HAP-1 (cell line): Measurements from ENCODE around the gene ZNF562.

Experiments
- DNase-seq, 2 experiments: peaks; one replicate each; pipeline ENCODE4 v3.0.0-alpha.2; 2016 to 2020; ENCODE audit warnings: low spot score in 2 of 2
- H3K27me3 ChIP-seq: fragments of 250-450 bp; sonication (Bioruptor Pico); 2 replicates; pipeline ENCODE4 v1.5.1; 2020; ENCODE audit warnings: low read depth, mild to moderate bottlenecking, moderate library complexity
- H3K36me3 ChIP-seq: fragments of 250-450 bp; sonication (Bioruptor Pico); replicated peaks from 2 replicates; pipeline ENCODE4 v1.5.1; 2020; ENCODE audit warnings: mild to moderate bottlenecking
- H3K4me1 ChIP-seq: fragments of 250-450 bp; sonication (Bioruptor Pico); 2 replicates; pipeline ENCODE4 v1.5.1; 2020; ENCODE audit warnings: mild to moderate bottlenecking
- H3K4me3 ChIP-seq: fragments of 250-450 bp; sonication (Bioruptor Pico); 2 replicates; pipeline ENCODE4 v1.5.1; 2020; ENCODE audit warnings: mild to moderate bottlenecking, moderate library complexity
- H3K9me3 ChIP-seq: fragments of 250-450 bp; sonication (Bioruptor Pico); 2 replicates; pipeline ENCODE4 v1.5.1; 2020; ENCODE audit warnings: mild to moderate bottlenecking, moderate library complexity
- in situ Hi-C: fragments of 300-500 bp; cut with MboI; formaldehyde crosslinking; loops from 3 replicates; pipeline ENCODE4 v1.14.3; 2020; ENCODE audit warnings: low sequenced_read_pairs, inconsistent platforms, mixed read lengths

The ZNF562 gene

DNA sequence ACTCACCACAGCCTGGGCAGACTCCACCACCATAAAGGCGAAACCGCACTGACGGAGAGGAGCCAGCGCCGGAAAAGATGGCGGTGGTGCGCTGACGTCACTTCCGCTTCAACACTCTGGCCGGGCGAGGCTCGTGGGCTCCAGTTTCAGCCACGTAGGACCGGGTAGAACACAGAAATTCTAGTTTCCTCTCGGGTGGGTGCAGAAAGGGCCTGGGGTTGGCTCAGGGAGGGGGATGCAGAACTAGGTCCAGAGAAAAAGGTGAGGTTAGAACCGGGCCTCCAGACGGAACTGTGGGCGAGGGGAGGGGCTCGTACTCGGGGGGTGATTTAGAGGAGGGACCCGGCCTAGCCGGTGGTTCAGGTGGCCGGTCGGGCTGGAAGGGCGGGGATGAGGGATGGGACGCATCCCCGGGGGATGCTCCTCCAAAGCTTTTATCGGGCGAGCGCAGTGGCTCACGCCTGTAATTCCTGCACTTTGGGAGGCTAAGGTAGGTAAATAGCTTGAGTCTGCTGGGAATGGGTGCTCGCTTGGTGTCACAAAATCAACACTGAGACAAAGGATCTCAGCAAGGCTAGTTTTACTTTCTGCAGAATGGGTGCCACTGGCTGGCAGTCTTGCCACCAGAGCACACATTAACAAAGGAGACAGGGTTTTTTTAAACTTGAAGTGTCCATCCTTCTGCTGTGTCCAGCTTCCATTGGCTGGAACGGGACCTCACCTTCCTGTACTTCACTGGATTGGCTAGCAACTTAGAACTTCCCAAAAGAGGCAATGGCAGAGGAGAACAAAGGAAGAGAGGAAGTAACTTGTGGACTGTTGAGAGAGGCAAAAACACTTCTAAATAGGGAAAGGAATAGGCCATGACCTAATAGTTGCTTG is 53.5 kb downstream of the ZNF562 start, which contains the start of gene ZNF561:
Gene ZNF561 (minus strand): TSS at position 77 of the 882 bp plus-strand sequence. CDS start 1,776 bp downstream, outside the sequence.
- no peaks in the 10 kb centered on the region for H3K4me1 ChIP-seq
- H3K9me3 ChIP-seq = no peaks in the 10 kb centered on the region
- in situ Hi-C loops = loop anchor here (5.0 kb wide), 1 partner anchor 171 kb away; no protein-coding TSS in a partner anchor
- peak; percentile 75 to 89 for DNase-seq
- H3K36me3 ChIP-seq = peaks cover 32% of the 10 kb centered on the region
- no peaks in the 10 kb centered on the region for H3K27me3 ChIP-seq
- peak within 1 kb of the TSS; percentile 94 for H3K4me3 ChIP-seq

DNA sequence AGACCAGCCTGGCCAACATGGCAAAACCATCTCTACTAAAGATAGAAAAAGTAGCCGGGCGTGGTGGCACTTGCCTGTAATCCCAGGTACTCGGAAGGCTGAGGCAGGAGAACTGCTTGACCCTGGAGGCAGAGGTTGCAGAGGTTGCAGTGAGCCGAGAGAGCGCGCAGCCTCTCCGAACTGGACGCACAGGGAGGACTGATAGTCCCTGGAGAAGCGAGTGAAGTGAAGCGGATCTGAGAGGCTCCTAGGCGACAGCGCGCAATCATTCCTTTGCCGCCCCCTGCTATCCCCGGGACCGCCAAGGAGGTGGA is 54.1 kb downstream of the ZNF562 start:
- no peaks in the 10 kb centered on the region for H3K9me3 ChIP-seq
- H3K27me3 ChIP-seq = no peaks in the 10 kb centered on the region
- in situ Hi-C loops = loop anchor here (5.0 kb wide), 1 partner anchor 172 kb away; no protein-coding TSS in a partner anchor
- DNase-seq = no peak
- peaks cover 38% of the 10 kb centered on the region for H3K36me3 ChIP-seq
- H3K4me3 ChIP-seq = peak overlapping the region; percentile 94
- no peaks in the 10 kb centered on the region for H3K4me1 ChIP-seq

DNA sequence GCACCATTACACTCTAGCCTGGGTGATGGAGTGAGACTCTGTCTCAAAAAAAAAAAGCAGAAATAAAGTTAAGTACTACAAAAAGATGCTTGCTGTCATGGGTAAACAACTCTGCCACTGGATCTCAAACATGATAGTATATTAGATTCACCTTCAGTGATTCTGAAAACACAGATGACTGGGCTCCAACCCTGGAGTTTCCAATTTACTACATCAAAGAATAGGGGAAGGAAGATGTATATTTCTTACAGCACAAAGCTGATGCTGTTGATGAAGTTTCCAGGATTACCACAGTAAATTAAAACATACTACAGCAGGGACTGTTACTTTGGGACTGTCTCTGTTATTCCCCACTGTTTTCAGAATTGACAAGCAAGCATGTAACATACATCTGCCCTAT is 59.1 kb downstream of the ZNF562 start:
- DNase-seq = no peak
- H3K36me3 ChIP-seq = peaks cover 87% of the 10 kb centered on the region
- in situ Hi-C loops = no loop called here
- H3K4me1 ChIP-seq = no peaks in the 10 kb centered on the region
- H3K9me3 ChIP-seq = peaks cover 11% of the 10 kb centered on the region
- H3K4me3 ChIP-seq = no peak overlapping the region
- H3K27me3 ChIP-seq = no peaks in the 10 kb centered on the region

DNA sequence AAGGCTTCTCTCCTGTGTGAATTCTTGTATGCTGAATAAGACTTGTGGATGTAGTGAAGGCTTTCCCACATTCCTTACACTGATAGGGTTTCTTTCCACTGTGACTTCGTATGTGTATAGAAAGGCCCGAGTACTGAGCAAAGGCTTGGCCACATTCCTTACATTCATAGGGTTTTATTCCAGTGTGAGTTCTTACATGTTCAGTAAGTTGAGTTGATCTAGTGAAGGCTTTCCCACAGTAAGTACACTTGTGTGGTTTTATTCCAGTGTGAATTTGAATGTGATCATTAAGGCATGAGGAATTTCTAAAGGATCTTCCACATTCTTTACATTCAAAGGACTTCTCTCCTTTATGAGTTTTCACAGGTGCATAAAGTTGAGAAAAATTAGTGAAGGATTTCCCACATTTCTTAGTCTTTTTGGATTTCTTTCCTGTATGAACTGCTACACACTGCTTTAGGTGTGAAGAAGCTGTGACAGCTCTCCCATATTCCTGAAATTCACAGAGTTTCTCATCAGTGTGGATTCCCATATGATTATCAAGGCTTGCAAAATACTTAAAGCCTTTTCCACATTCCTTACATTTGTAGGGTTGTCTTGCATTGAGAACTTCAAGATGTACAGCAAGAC is 64.3 kb downstream of the ZNF562 start:
- Histone ChIP-seq H3K36me3 (peaks cover 61% of the 10 kb centered on the region), H3K9me3 (peaks cover 27% of the 10 kb centered on the region), H3K27me3 (no peaks in the 10 kb centered on the region), H3K4me1 (no peaks in the 10 kb centered on the region), H3K4me3 (no peak overlapping the region)
- no peak for DNase-seq
- in situ Hi-C loops = no loop called here

DNA sequence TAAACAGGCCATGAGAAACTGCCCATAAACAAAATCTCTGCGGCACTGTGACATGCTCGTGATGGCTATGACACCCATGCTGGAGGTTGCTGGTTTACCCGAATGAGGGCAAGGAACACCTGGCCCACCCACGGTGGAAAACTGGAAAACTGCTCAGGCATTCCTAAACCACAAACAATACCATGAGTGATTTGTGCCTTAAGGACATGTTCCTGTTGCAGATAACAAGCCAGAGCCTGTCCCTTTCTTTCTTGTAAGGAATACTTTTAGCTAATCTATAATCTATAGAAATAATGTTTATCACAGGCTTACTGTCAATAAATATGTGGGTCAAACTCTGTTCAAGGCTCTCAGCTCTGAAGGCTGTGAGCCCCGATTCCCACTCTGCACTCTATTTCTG is 66.0 kb downstream of the ZNF562 start:
- in situ Hi-C loops = no loop called here

DNA sequence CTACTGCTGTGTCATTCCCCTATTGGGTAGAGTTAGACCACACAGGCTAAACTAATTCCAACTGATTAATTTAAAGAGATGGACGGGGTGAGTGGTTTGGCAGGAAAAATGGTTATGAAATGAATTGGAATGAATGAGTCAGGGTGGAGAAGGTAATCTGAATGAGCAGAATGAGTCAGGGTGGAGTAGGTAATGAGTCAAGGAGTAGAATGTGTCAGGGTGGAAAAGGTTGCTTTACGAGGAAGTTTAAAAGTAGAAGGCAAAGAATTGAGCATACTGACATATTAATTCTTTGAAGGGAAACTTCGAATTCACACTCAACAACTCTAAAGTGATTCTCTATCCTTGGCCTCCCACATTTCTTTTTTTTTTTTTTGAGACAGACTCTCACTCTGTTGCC is 77.9 kb downstream of the ZNF562 start:
- no peaks in the 10 kb centered on the region for H3K36me3 ChIP-seq
- no peaks in the 10 kb centered on the region; the same call in 1 of the 2 replicates for H3K9me3 ChIP-seq
- no peaks in the 10 kb centered on the region for H3K4me1 ChIP-seq
- in situ Hi-C loops = no loop called here
- no peak for DNase-seq
- no peak overlapping the region for H3K4me3 ChIP-seq
- no peaks in the 10 kb centered on the region for H3K27me3 ChIP-seq

More for the DNA sequence above, 66.0 kb downstream of the ZNF562 start:
- Histone ChIP-seq H3K4me3 (no peak overlapping the region), H3K4me1 (no peaks in the 10 kb centered on the region), H3K36me3 (peaks cover 44% of the 10 kb centered on the region), H3K9me3 (peaks cover 27% of the 10 kb centered on the region), H3K27me3 (no peaks in the 10 kb centered on the region)
- no peak for DNase-seq
